ENCODE results near the gene AXL.
A peak's percentile ranks its signal among the peaks of the same experiment; 100 is the strongest.

- TF ChIP-seq CTCF (IDR thresholded peaks at IDR 0.05) (no peak), POLR2A (IDR thresholded peaks at IDR 0.05) (peak; percentile 62), EP300 (IDR thresholded peaks at IDR 0.05; ENCODE audit: low read depth) (no peak), POLR2AphosphoS5 (IDR thresholded peaks at IDR 0.05) (peak; percentile 41 to 66 (median 57))
Observed at GRCh38 chr19:41218615-41219507, at the start of gene AXL.

Measured in transverse colon (tissue), 4 donors.